Neural cell (in vitro differentiated cells): ENCODE measurements around the gene MRPL43. TPM values are rescaled to one million over a fixed set of nuclear protein-coding genes. Genes with fewer than 3 reads are reported as not detected.

ENCODE experiments used
- H2AFZ ChIP-seq: fragments of 200-600, 300-800 bp; sonication (generic), shearing (Covaris generic); 2 replicates; pipeline ENCODE4 v1.6.0; 2014; ENCODE audit warnings: low read depth, mild to moderate bottlenecking, antibody characterized with exemption, low read length, moderate library complexity
- H3F3A ChIP-seq: fragments of 200-600 bp; shearing (Covaris generic); 2 replicates; pipeline ENCODE4 v1.6.1; 2016; ENCODE audit warnings: mild to moderate bottlenecking, moderate library complexity, mixed read lengths, antibody characterized with exemption, low read length; ENCODE audit not compliant: insufficient read depth, poor library complexity, severe bottlenecking
- H3K27ac ChIP-seq: fragments of 200-600, 300-800 bp; sonication (generic), shearing (Covaris generic); 2 replicates; pipeline ENCODE4 v1.5.1; 2014; ENCODE audit warnings: mild to moderate bottlenecking, low read length, moderate library complexity
- H3K27me3 ChIP-seq: fragments of 300-800, 200-600 bp; sonication (generic), shearing (Covaris generic); 2 replicates; pipeline ENCODE4 v1.6.0; 2014; ENCODE audit warnings: mild to moderate bottlenecking, low read depth, low read length, moderate library complexity; ENCODE audit not compliant: insufficient read depth
- H3K36me3 ChIP-seq: fragments of 300-800, 200-600 bp; sonication (generic), shearing (Covaris generic); 2 replicates; pipeline ENCODE4 v1.5.1; 2014; ENCODE audit warnings: mild to moderate bottlenecking, antibody characterized with exemption, low read length, moderate library complexity; ENCODE audit not compliant: insufficient read depth
- H3K4me2 ChIP-seq: fragments of 300-800, 200-600 bp; sonication (generic), shearing (Covaris generic); 2 replicates; pipeline ENCODE4 v1.6.0; 2014; ENCODE audit warnings: mild to moderate bottlenecking, low read length
- H3K4me3 ChIP-seq: fragments of 300-800, 200-600 bp; sonication (generic), shearing (Covaris generic); 2 replicates; pipeline ENCODE4 v1.5.1; 2014; ENCODE audit warnings: mild to moderate bottlenecking, low read length, moderate library complexity
- H3K79me2 ChIP-seq: fragments of 200-600 bp; shearing (Covaris generic); replicated peaks from 2 replicates; pipeline ENCODE4 v1.6.0; 2014; ENCODE audit warnings: mild to moderate bottlenecking, low read length, moderate library complexity; ENCODE audit not compliant: insufficient read depth
- H3K9ac ChIP-seq: fragments of 300-800, 200-600 bp; sonication (generic), shearing (Covaris generic); 2 replicates; pipeline ENCODE4 v1.6.1; 2016; ENCODE audit warnings: mild to moderate bottlenecking, low read length, mixed read lengths
- H3K9me2 ChIP-seq: fragments of 200-600 bp; shearing (Covaris generic); 2 replicates; pipeline ENCODE4 v1.6.1; 2016; ENCODE audit warnings: mild to moderate bottlenecking, low read length, mixed read lengths; ENCODE audit not compliant: insufficient read depth
- H3K9me3 ChIP-seq: fragments of 200-600, 300-800 bp; sonication (generic), shearing (Covaris generic); 2 replicates; pipeline ENCODE4 v1.6.1; 2016; ENCODE audit warnings: mild to moderate bottlenecking, mixed run types, low read length, moderate library complexity, mixed read lengths
- H4K20me1 ChIP-seq: fragments of 200-600 bp; shearing (Covaris generic); 2 replicates; pipeline ENCODE4 v1.6.1; 2016; ENCODE audit warnings: mild to moderate bottlenecking, mixed run types; ENCODE audit not compliant: insufficient read depth
- EZH2 ChIP-seq: fragments of 200-600, 300-800 bp; shearing (Covaris generic), sonication (generic); IDR thresholded peaks from 2 replicates; pipeline ENCODE4 v1.6.1; 2014; ENCODE audit warnings: antibody characterized with exemption, low read length, borderline replicate concordance, mild to moderate bottlenecking; ENCODE audit not compliant: insufficient read depth, poor library complexity, severe bottlenecking
- MXI1 ChIP-seq: fragments of 450-650 bp; conservative IDR thresholded peaks from 2 replicates; pipeline ENCODE4 v1.6.1; 2014; ENCODE audit warnings: antibody characterized with exemption, mild to moderate bottlenecking; ENCODE audit not compliant: poor library complexity, severe bottlenecking
- RAD21 ChIP-seq: fragments of 450-650 bp; conservative IDR thresholded peaks from 2 replicates; pipeline ENCODE4 v1.6.1; 2014; ENCODE audit warnings: antibody characterized with exemption, mild to moderate bottlenecking, moderate library complexity
- REST ChIP-seq: IDR thresholded peaks from 2 replicates; pipeline ENCODE4 v1.6.1; 2012; ENCODE audit warnings: borderline replicate concordance
- SMC3 ChIP-seq: fragments of 450-650 bp; conservative IDR thresholded peaks from 2 replicates; pipeline ENCODE4 v1.6.1; 2014; ENCODE audit warnings: antibody characterized with exemption, mild to moderate bottlenecking, moderate library complexity; ENCODE audit not compliant: poor library complexity
- TAF1 ChIP-seq: IDR thresholded peaks from 2 replicates; pipeline ENCODE4 v1.6.1; 2012; ENCODE audit warnings: low read depth
- polyA plus RNA-seq: library from polyadenylated mRNA; depleted of rRNA; stranded (reverse); fragments of >200 nt; gene quantifications from 2 replicates; pipeline ENCODE4 v1.2.3, GENCODE V29; 2014
- TF ChIP-seq, protein P1 (sequence below): fragments of 450-650 bp; IDR thresholded peaks from 2 replicates; pipeline ENCODE4 v1.5.1; 2014; ENCODE audit warnings: antibody characterized with exemption, mild to moderate bottlenecking, moderate library complexity; ENCODE audit not compliant: poor library complexity, severe bottlenecking

MRPL43 gene
- polyA plus RNA-seq, 1 donor from 2014 or later = 121 TPM

- H3K9me2 ChIP-seq = no peaks in the 10 kb centered on the region
- H3F3A ChIP-seq = no peaks in the 10 kb centered on the region
- H2AFZ ChIP-seq = no peak overlapping the region
- no peak overlapping the region for H3K27ac ChIP-seq
- no peaks in the 10 kb centered on the region for H3K79me2 ChIP-seq
- H3K9ac ChIP-seq = no peak overlapping the region
- TF ChIP-seq TAF1 = no peak
- TF ChIP-seq SMC3 = no peak
- TF ChIP-seq MXI1 = no peak
- TF ChIP-seq, protein P1, sequence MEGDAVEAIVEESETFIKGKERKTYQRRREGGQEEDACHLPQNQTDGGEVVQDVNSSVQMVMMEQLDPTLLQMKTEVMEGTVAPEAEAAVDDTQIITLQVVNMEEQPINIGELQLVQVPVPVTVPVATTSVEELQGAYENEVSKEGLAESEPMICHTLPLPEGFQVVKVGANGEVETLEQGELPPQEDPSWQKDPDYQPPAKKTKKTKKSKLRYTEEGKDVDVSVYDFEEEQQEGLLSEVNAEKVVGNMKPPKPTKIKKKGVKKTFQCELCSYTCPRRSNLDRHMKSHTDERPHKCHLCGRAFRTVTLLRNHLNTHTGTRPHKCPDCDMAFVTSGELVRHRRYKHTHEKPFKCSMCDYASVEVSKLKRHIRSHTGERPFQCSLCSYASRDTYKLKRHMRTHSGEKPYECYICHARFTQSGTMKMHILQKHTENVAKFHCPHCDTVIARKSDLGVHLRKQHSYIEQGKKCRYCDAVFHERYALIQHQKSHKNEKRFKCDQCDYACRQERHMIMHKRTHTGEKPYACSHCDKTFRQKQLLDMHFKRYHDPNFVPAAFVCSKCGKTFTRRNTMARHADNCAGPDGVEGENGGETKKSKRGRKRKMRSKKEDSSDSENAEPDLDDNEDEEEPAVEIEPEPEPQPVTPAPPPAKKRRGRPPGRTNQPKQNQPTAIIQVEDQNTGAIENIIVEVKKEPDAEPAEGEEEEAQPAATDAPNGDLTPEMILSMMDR = no peak
- H3K36me3 ChIP-seq = no peaks in the 10 kb centered on the region
- H3K4me2 ChIP-seq = no peak overlapping the region
- no peaks in the 10 kb centered on the region for H3K9me3 ChIP-seq
- no peak overlapping the region for H3K4me3 ChIP-seq
- H3K27me3 ChIP-seq = no peaks in the 10 kb centered on the region
- H4K20me1 ChIP-seq = no peaks in the 10 kb centered on the region
These were observed 7.5 kb downstream of the MRPL43 start for GRCh38 chr10:100979791-100980272.

GRCh38 chr10:100978901-100979195 lies 8.4 kb downstream of the MRPL43 start:
- H4K20me1 ChIP-seq = no peaks in the 10 kb centered on the region
- no peak for TF ChIP-seq TAF1
- TF ChIP-seq EZH2 = no peak
- TF ChIP-seq SMC3 = no peak
- no peak for TF ChIP-seq RAD21
- TF ChIP-seq, protein P1 = no peak
- TF ChIP-seq REST = no peak
- H3F3A ChIP-seq = no peaks in the 10 kb centered on the region
- H3K9me2 ChIP-seq = no peaks in the 10 kb centered on the region
- no peaks in the 10 kb centered on the region for H3K27me3 ChIP-seq
- no peak overlapping the region for H3K27ac ChIP-seq
- H3K9me3 ChIP-seq = no peaks in the 10 kb centered on the region
- no peak overlapping the region for H3K4me2 ChIP-seq
- H3K4me3 ChIP-seq = no peak overlapping the region
- no peak overlapping the region for H2AFZ ChIP-seq
- H3K9ac ChIP-seq = no peak overlapping the region
- no peaks in the 10 kb centered on the region for H3K79me2 ChIP-seq
- H3K36me3 ChIP-seq = no peaks in the 10 kb centered on the region
